NCI-H1436 (cell line): ENCODE data around the gene ASH1L.
"Not testable (repeated sequence)": the region's sequence is repeated elsewhere in the genome, so short reads cannot be mapped to it uniquely, and the experiment has no call there.

Experiments used
- DNase-seq: peaks from one replicate; lab custom pipeline; 2025; lab: John Stamatoyannopoulos, UW

ASH1L gene, protein sequence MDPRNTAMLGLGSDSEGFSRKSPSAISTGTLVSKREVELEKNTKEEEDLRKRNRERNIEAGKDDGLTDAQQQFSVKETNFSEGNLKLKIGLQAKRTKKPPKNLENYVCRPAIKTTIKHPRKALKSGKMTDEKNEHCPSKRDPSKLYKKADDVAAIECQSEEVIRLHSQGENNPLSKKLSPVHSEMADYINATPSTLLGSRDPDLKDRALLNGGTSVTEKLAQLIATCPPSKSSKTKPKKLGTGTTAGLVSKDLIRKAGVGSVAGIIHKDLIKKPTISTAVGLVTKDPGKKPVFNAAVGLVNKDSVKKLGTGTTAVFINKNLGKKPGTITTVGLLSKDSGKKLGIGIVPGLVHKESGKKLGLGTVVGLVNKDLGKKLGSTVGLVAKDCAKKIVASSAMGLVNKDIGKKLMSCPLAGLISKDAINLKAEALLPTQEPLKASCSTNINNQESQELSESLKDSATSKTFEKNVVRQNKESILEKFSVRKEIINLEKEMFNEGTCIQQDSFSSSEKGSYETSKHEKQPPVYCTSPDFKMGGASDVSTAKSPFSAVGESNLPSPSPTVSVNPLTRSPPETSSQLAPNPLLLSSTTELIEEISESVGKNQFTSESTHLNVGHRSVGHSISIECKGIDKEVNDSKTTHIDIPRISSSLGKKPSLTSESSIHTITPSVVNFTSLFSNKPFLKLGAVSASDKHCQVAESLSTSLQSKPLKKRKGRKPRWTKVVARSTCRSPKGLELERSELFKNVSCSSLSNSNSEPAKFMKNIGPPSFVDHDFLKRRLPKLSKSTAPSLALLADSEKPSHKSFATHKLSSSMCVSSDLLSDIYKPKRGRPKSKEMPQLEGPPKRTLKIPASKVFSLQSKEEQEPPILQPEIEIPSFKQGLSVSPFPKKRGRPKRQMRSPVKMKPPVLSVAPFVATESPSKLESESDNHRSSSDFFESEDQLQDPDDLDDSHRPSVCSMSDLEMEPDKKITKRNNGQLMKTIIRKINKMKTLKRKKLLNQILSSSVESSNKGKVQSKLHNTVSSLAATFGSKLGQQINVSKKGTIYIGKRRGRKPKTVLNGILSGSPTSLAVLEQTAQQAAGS (N-terminal part only)

DNA sequence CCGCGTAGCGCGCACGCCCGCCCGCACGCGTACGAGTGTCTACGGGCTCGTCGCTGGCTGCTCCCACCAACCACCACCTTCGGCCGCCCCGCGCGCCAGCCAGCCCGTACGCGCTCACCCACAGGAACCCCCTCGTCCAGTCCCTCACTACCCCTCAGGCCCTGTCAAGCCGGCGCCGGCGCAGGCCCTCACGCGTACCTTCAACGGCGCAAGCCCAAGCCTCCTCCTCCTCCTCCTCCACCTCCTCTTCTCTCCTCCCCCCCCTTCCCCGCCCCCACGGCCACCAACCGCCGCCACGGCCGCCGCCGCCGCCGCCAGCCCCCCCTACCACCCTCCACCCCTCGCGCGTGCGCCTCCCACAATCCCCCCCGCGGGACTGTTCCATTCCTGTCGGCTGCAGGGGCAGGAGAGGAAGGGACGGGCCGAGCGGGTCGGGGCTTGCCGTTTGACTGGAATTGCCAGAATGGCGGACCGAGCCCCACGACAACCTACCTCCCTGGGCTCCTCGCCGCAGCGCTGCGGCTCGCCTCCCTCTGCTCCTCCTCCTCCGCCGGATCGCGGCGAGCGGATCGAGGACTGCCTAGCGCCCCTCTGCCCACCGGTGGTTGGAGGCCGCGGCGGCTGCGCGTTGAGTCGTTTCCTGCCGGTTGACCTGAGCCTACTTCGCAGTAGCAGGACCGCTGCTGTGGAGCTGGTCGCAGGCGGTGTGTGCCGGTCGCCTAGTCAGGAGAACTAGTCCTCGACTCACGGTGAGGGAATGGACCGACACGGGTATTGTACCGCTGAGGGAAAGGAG, at the start of gene ASH1L:
Gene ASH1L (minus strand): TSS at position 223 of the 796 bp plus-strand sequence. CDS start 41,284 bp downstream, outside the sequence.
- peak; percentile 90 for DNase-seq

DNA sequence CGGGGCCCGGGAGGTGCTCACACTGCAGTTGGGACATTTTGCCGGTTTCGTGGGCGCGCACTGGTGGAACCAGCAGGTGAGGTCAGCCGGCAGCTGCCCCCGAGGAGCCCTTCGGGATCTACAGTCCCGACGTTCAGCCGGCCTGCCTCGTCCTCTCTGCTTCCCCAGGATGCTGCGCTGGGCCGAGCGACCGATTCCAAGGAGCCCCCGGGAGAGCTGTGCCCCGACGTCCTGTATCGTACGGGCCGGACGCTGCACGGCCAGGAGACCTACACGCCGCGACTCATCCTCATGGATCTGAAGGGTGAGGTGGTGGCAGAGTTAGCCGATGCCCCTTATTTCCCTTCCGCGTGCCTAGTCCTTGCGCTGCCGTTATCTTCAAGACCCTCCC, 47.6 kb upstream of the ASH1L start:
- DNase-seq, result not testable (repeated sequence)

DNA sequence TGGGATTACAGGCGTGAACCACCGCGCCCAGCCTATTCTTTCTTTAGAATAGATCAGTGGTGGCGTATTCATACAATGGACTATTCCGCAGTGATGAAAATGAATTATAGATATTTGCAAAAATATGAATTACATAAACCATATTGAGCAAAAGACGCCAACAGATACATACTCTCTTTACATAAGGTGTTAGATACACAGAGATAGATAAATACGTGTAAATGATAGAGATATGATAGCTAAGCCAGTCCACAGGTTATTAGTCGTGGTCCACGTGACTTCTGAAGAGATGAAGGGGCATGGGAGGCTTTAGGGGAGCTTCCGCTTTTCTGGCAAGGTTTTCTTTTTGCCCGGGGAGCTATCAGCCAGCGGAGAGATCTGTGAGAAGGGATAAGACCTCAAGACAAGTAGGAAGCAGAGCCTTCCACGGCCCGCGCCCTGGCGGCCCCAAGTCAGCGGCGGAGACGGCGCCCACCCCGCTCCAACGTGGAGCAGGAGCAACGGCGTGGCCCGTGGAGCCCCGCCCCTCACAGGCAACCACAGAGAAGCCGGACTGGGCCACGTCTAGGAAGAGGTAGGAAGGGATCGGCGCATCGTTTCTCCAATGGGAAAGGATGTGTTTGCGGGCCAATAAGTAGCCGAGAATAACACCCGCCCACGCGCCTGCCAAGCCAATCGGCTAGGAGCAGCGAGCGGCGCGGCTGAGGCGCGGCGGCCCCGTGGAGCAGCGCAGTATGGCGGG, 47.1 kb upstream of the ASH1L start, which contains the start of gene MSTO1:
Gene MSTO1 (plus strand): TSS at position 704 of the 742 bp plus-strand sequence. CDS start 31 bp downstream, at position 735.
- peak; percentile 95 for DNase-seq

DNA sequence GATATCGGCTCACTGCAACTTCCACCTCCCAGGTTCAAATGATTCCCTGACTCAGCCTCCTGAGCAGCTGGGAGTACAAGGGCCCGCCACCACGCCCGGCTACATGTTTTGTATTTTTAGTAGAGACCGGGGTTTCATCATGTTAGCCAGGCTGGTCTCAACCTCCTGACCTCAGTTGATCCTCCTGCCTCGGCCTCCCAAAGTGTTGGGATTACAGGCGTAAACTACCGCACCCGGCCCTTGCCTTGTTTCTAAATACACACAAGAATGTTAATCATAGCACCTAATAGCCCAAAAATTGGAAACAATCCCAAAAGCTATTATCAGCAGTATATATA, 46.3 kb upstream of the ASH1L start:
- no peak for DNase-seq

DNA sequence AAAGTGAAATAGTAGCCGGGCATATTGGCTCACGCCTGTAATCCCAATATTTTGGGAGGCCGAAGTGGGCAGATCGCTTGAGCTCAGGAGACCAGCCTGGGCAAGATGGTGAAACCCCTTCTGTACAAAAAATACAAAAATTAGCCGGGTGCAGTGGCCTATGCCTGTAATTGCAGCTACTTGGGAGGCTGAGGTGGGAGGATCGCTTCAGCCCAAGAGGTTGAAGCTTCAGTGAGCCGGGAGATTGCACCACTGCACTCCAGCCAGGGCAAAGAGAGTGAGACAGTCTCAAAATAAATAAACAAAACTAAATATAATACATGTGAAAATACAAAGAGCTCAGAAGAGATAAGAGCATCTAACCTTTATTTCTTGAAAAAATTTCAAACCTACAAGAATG, 45.1 kb upstream of the ASH1L start:
- DNase-seq, result no peak

DNA sequence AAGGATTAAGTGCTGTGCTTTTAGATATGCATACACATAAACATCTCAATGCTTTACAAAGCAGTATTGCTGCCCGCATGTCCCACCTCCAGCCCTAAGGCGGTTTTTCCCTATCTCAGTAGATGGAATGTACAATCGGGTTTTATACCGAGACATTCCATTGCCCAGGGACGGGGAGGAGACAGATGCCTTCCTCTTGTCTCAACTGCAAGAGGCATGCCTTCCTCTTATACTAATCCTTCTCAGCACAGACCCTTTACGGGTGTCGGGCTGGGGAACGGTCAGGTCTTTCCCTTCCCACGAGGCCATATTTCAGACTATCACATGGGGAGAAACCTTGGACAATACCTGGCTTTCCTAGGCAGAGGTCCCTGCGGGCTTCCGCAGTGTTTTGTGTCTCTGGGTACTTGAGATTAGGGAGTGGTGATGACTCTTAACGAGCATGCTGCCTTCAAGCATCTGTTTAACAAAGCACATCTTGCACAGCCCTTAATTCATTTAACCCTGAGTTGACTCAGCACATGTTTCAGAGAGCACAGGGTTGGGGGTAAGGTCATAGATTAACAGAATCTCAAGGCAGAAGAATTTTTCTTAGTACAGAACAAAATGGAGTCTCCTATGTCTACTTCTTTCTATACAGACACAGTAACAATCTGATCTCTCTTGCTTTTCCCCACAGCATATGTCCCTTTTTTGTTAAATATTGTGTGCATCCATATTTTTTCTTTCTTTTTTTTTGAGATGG, 37.4 kb upstream of the ASH1L start:
- not testable (repeated sequence) for DNase-seq

DNA sequence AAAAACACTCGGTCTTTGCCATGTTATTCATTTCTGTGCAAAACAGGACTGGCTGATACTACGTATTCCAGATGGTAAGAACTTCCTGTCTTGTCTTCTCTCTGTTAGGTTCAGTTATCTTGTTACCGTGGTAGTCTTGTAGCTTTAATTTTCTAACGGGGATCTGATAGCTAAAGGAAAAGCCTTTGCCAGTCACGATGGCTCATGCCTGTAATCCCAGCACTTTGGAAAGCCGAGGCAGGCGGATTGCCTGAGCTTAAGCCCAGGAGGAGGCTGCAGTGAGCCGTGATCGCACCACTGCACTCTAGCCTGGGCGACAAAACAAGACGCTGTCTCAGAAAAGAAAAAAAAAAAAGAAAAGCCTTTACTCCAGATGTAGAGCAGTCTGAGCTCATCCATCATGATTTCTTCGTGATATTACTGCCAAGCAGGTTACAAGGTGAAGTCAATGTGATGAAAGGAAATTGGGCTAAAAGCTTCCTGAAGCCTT, 36.3 kb upstream of the ASH1L start:
- DNase-seq, result no peak

DNA sequence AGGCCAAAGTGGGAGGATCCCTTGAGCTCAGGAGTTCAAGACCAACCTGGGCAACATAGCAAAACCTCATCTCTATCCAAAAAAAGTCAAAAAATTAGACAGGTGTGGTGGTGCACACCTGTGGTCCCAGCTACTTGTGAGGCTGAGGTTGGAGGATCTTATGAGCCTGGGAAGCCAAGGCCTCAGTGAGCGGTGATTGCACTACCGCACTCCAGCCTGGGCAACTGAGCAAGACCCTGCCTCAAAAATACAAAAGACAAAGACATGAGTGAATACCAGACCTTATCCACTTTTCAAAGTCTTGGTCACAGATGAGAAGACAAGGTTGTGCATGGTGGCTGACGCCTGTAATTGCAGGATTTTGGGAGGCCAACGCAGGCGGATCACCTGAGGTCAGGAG, 34.3 kb upstream of the ASH1L start:
- DNase-seq, result no peak

DNA sequence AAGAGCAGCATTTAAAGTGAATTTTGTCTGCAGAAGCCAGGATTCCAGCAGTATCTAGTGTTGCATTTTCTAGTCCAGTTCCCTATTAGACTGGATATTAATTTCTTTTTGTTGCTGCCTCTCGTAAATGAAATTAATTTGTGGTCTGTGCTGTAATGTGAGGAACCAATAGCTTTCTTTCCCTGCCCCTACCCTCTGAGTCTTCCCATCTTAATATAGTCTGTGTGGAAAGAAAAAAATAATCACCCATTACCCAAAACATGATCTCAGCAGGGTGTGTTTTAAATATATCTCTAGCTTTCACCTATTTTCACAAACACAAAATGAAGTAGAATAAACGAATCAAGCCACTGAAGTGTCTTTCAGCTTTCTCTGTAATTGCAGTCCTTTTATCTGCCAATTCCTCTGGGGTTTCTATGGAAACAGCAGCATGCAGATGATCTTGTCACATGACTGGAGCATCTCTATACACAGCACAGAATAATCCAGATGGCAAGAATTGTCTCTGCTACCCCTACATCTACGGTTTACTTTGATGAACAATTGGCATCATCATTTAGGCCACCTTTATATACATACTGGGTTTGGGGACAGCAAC, 33.4 kb upstream of the ASH1L start:
- peak; percentile 34 for DNase-seq

DNA sequence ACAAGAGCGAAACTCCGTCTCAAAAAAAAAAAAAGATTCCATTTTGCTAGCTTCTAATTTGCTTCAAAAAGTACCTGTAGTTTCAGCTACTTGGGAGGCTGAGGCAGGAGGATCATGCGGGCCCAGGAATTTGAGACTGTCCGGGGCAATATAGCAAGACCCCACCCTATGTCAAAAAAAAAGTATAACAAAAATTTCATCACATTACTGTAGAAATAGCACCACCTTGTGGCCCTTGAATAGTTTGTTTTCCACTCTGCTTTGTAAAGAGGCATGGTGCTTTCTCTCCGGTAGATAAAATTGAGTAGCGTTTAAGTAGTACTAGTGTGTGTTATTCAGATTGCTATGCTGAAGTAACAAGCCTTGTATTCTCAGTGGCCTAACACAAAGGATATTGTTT, 29.2 kb upstream of the ASH1L start:
- DNase-seq, result peak; percentile 68

DNA sequence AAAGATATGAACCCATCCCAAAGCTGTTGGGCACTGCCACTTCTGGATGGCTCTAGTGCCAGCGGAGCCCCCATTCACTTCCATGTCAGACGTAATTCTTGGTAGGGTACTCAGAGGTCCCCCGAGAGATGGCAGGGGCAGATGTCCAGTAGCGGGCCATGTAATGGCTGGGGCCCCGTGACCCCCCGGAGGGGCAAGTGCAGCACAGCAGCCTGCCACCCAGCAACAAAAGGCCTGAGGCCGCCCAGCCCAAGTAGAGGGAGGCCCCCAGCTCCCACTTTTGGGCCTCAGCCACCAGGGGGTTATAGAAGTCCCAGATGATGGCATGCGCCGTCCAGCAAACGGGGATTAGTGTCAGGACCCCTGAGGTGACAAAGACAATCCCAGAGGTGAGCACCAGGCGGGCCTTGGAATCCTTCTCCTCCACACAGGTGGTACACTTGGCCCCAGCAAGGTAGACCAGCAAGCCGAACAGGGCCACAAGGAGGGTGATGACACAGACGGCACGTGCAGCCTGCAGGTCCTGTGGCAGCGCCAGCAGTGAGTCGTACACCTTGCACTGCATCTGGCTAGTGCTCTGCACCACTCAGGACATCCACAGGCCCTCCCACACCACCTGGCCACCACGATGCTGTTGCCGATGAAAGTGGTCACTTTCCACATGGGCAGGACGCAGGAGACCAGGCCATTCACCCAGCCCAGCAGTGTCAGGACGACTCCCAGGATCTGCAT, 28.1 kb upstream of the ASH1L start:
- not testable (repeated sequence) for DNase-seq

DNA sequence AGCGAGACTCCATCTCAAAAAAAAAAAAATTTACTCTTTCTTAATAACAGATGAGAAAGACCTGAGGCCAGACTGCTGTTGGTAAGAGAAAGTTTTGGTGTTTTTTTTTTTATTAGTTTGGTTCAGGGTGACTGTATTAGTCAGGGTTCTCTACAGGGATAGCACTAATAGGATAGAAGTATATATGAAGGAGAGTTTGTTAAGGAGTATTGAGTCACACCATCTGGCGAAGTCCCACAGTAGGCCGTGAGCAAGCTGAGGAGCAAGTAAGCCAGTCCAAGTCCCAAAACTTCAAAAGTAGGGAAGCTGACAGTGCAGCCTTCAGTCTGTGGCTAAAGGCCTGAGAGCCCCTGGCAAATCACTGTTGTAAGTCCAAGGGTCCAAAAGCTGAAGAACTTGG, 26.7 kb upstream of the ASH1L start:
- not testable (repeated sequence) for DNase-seq

DNA sequence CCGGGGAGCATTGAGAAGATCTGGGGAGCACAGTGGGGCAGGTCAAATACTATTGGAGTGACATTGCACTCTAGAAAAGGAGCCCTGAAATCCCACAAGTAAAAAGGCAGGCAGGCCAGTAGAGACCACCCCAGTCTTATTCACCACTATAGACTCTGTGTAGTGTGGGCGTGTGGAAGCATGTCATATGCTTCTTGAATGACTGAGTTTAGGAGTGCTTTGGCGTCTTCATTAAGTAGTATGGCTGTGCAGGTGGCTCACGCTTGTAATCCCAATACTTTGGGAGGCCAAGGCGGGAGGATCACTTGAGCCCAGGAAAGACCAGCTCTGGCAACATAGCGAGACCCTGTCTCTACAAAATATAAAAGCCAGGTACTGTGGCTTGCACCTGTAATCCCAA, 21.2 kb upstream of the ASH1L start:
- not testable (repeated sequence) for DNase-seq

DNA sequence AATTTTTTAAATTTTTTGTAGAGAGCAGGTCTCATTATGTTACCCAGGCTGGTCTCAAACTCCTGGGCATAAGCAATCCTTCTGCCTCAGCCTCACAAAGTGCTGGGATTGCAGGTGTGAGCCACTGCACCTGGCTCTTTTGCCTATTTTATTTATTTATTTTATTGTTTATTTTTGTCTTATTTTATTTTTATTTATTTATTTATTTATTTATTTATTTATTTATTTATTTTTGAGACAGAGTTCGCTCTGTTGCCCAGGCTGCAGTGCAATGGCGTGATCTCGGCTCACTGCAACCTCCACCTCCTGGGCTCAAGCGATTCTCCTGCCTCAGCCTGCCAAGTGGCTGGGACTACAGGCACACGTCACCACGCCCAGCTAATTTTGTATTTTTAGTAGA, 13.0 kb upstream of the ASH1L start:
- not testable (repeated sequence) for DNase-seq

DNA sequence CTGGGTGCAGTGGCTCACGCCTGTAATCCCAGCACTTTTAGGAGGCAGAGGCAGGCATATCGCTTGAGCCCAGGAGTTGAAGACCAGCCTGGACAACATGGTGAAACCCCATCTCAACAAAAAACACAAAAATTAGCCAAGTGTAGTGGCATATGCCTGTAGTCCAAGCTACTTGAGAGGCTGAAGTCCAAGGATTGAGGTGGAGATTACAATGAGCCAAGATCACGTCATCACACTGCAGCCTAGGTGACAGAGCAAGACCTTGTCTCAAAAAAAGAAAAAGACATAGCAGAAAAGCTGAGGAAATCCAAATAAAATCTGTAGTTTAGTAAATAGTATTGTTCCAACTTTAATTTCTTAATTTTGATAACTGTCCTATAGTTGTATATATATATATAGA, 11.5 kb upstream of the ASH1L start:
- no peak for DNase-seq

DNA sequence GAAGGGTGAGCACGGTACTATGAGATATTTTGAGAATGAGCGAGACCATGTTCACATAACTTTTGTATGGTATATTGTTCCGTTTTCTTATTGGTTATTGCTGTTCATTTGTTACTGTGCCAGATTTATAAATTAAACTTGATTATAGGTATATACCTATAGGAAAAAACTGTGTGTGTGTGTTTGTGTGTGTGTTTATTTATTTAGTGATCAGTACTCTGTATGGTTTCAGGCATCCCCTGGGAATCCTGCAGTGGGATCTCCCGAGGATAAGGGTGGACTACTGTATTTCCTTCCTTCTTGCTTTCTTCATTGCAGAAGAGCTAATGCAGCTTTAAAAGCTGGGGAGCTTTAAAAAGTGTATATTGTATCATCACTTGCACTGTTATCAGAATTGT, 8.0 kb upstream of the ASH1L start:
- DNase-seq, result no peak

DNA sequence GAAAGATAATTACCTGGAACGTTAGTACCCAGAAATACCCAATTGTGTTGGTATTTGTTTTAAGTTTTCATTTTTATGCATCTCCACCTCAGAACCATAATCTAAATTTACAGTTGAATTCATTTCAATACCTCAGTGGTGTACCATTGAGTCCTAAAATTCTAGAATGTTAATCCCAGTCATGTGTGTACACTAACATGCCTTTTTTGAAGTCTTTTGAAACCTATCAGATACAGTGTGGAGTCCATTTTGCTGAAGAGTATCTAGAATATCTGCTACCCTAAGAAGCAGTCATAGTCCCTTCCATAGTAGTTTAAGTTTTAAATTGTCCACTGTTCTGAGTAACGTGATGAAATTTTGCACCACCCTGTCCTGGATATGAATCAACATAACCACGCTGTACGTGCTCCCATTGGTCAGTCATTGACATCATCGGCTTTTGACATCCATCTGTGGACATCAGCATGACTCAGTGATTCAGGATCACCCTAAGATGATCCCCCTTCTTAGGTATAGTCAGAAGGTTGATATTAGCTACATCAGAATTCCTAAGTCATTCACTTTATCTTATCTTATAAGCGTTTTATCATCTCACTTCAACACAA, 7.5 kb upstream of the ASH1L start:
- DNase-seq, result no peak

DNA sequence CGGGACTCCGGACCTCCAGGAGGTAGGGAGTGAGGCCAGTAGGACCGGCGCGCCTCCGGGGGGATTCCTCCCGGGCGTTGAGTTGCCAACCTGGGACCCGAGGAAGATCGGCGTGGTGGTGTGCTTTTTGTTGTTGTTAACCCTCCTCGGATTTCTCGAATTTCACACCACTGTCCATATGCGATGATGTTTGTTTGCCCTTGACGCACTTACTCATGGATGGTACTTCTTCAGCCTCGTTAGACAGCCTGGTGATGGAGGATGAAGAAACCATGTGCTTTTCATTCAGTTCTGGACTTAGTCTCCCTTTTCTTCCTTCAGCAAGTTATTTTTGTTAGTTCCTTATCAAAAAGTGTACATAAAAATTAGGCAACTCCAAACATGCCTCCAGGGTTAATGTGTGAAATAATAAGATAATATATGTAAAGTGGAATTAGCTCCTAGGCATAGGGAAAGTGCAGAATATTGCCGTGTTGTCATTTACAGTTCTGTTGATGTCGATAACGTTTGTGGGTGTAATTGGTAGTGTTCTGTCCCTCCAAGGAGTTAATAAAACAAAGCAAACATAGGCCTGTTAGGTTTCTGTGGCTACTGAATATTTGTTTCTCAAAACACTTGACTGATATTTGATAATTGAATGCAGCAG, 897 bp upstream of the ASH1L start:
- DNase-seq, result not testable (repeated sequence)
